ENCODE measurements around the gene MCF2L. TPM values are rescaled to one million over a fixed set of nuclear protein-coding genes. Genes with fewer than 3 reads are reported as not detected.

MCF2L gene
- total and polyA plus RNA-seq, 2 experiments from 2014 or later, result 4.8 to 25.6 TPM

- Mint-ChIP-seq H3K27me3 (ENCODE audit: insufficient read depth, low read depth, poor library complexity) (peaks cover 6% of the 10 kb centered on the region), H3K9me3 (peaks cover 10% of the 10 kb centered on the region), H3K27ac (no peak overlapping the region), H3K4me3 (no peak overlapping the region), H3K4me1 (peaks cover 8% of the 10 kb centered on the region), H3K36me3 (ENCODE audit: low read depth) (peaks cover 5% of the 10 kb centered on the region)
- H3F3A ChIP-seq (replicated peaks; ENCODE audit: low read depth), result no peaks in the 10 kb centered on the region
- no peak for ATAC-seq
- H3K4me1 ChIP-seq (ENCODE audit: insufficient read depth), result no peaks in the 10 kb centered on the region
- no peaks in the 10 kb centered on the region for H3K79me2 ChIP-seq (replicated peaks; ENCODE audit: insufficient read depth)
- DNase-seq (ENCODE audit: low spot score), result no peak
- no peak overlapping the region for H3K27ac ChIP-seq (ENCODE audit: low read depth)
- no peaks in the 10 kb centered on the region for H3K36me3 ChIP-seq (ENCODE audit: insufficient read depth)
- no peak overlapping the region for H3K4me2 ChIP-seq
- H2AFZ ChIP-seq, result no peak overlapping the region
- H4K20me1 ChIP-seq (replicated peaks; ENCODE audit: insufficient read depth), result no peaks in the 10 kb centered on the region; the same call in 1 of the 2 replicates
- H3K4me3 ChIP-seq, result no peak overlapping the region
- no peaks in the 10 kb centered on the region for H3K9me2 ChIP-seq (ENCODE audit: insufficient read depth)
- no peak for TF ChIP-seq CREB1 (CRISPR knock-in tag; IDR thresholded peaks at IDR 0.05; ENCODE audit: low read depth)
- no peak for TF ChIP-seq JUNB (IDR thresholded peaks at IDR 0.05; ENCODE audit: unreplicated experiment)
- no peak for TF ChIP-seq CTCF (conservative IDR thresholded peaks at IDR 0.05; ENCODE audit: low read depth in 2 of 2)
- TF ChIP-seq ETS1 (IDR thresholded peaks at IDR 0.05), result no peak
- no peak for TF ChIP-seq ZNF331 (CRISPR knock-in tag; IDR thresholded peaks at IDR 0.05; ENCODE audit: low read depth)
- TF ChIP-seq POLR2AphosphoS5 (IDR thresholded peaks at IDR 0.05; ENCODE audit: low read depth), result no peak
- no peak for TF ChIP-seq ZNF114 (CRISPR knock-in tag; IDR thresholded peaks at IDR 0.05)
- no peak for TF ChIP-seq REST (IDR thresholded peaks at IDR 0.05; ENCODE audit: unreplicated experiment)
- TF ChIP-seq STAT1 (IDR thresholded peaks at IDR 0.05; ENCODE audit: unreplicated experiment), result no peak
- no peak for TF ChIP-seq ZNF462 (CRISPR knock-in tag; IDR thresholded peaks at IDR 0.05)
- no peak for TF ChIP-seq EZH2phosphoT487 (IDR thresholded peaks at IDR 0.05; ENCODE audit: unreplicated experiment)
- TF ChIP-seq NANOG (IDR thresholded peaks at IDR 0.05; ENCODE audit: borderline replicate concordance), result no peak
- no peak for TF ChIP-seq EZH2 (IDR thresholded peaks at IDR 0.05; ENCODE audit: low read depth, unreplicated experiment)
- H3K27me3 ChIP-seq (ENCODE audit: insufficient read depth), result no peaks in the 10 kb centered on the region
These were observed 27.7 kb upstream of the MCF2L start for GRCh38 chr13:112941349-112941748.
